K562 (cell line): ENCODE results near the gene BAIAP3. TPM values are rescaled to one million over a fixed set of nuclear protein-coding genes. Genes with fewer than 3 reads are reported as not detected.
A peak's percentile ranks its signal among the peaks of the same experiment; 100 is the strongest.

Experiments
- ARID4B ChIP-seq: sonication (generic); formaldehyde crosslinking; IDR thresholded peaks from 2 replicates; pipeline ENCODE4 v1.8.0; 2022; ENCODE audit warnings: mild to moderate bottlenecking, missing genetic modification reagents
- CREB1 ChIP-seq, 2 experiments: sonication (generic) in 1 of 2; formaldehyde crosslinking in 1 of 2; IDR thresholded peaks; 2 replicates each; pipeline versions ENCODE4 v1.6.1 to v1.8.0; 2012 to 2022; ENCODE audit warnings: inconsistent platforms in 1 of 2, mild to moderate bottlenecking in 1 of 2, missing genetic modification reagents in 1 of 2, moderate library complexity in 1 of 2
- ELK3 ChIP-seq: fragments of 450-650 bp; formaldehyde crosslinking; IDR thresholded peaks from 2 replicates; pipeline ENCODE4 v1.4.0; 2020; ENCODE audit warnings: mild to moderate bottlenecking
- GTF3C2 ChIP-seq: IDR thresholded peaks from 3 replicates; pipeline ENCODE4 v1.6.1; 2011; ENCODE audit warnings: borderline replicate concordance, mild to moderate bottlenecking, moderate library complexity; ENCODE audit not compliant: insufficient read length; ENCODE audit errors: extremely low read depth
- IFI16 ChIP-seq: fragments of 250-450 bp; sonication (Bioruptor Pico); IDR thresholded peaks from 2 replicates; pipeline ENCODE4 v2.1.2; 2022; ENCODE audit warnings: mild to moderate bottlenecking, inconsistent platforms
- JUND ChIP-seq, 2 experiments: IDR thresholded peaks; 2 replicates in 1 of 2; 3 replicates in 1 of 2; pipeline ENCODE4 v1.6.1; 2011; ENCODE audit warnings: borderline replicate concordance in 2 of 2, low read depth in 2 of 2, low read length in 2 of 2, improper control_type of control experiment in 1 of 2, missing biosample characterization in 1 of 2, missing genetic modification characterization in 1 of 2, missing genetic modification reagents in 1 of 2
- KDM5B ChIP-seq: fragments of 200-600 bp; sonication (generic); IDR thresholded peaks from 2 replicates; pipeline ENCODE4 v1.6.1; 2012; ENCODE audit warnings: low read depth, mild to moderate bottlenecking, moderate library complexity, low read length, control low read depth, inconsistent platforms; ENCODE audit not compliant: insufficient replicate concordance
- MYBL2 ChIP-seq, 2 experiments: fragments of 450-650 bp in 1 of 2; sonication (generic) in 1 of 2; formaldehyde crosslinking in 1 of 2; IDR thresholded peaks; 2 replicates each; pipeline versions ENCODE4 v1.6.1 to v1.8.1; 2017 to 2022; ENCODE audit warnings: borderline replicate concordance in 1 of 2, inconsistent platforms in 1 of 2, low read depth in 1 of 2, mild to moderate bottlenecking in 1 of 2, missing genetic modification reagents in 1 of 2, moderate library complexity in 1 of 2
- RUNX1 ChIP-seq: sonication (generic); IDR thresholded peaks from 2 replicates; pipeline ENCODE4 v1.6.1; 2016; ENCODE audit warnings: antibody characterized with exemption, low read depth
- TRIM28 ChIP-seq: fragments of 450-650 bp; IDR thresholded peaks from 2 replicates; pipeline ENCODE4 v1.6.1; 2017
- ZNF311 ChIP-seq: fragments of 250-450 bp; sonication (Bioruptor Pico); IDR thresholded peaks from 2 replicates; pipeline ENCODE4 v1.4.0; 2020; ENCODE audit warnings: mild to moderate bottlenecking, moderate library complexity
- ZNF707 ChIP-seq: fragments of 250-450 bp; sonication (Bioruptor Pico); conservative IDR thresholded peaks from 2 replicates; pipeline ENCODE4 v1.8.0; 2022; ENCODE audit warnings: inconsistent platforms, mild to moderate bottlenecking, moderate library complexity
- ZNF785 ChIP-seq: fragments of 250-450 bp; sonication (Bioruptor Pico); IDR thresholded peaks from 2 replicates; pipeline ENCODE4 v1.4.0; 2020; ENCODE audit warnings: mild to moderate bottlenecking
- polyA plus RNA-seq, 8 experiments: library from polyadenylated mRNA; depleted of rRNA in 4 of 8; stranded (reverse) in 5 of 8; unstranded in 3 of 8; fragments of >200 nt; fragmentation: Nextera tagmentation in 2 of 8; fragmentation: Illumina TruSeq in 1 of 8; extraction: Ambion mirVana in 2 of 8; extraction: Trizol in 1 of 8; gene quantifications; 2 replicates each; pipeline versions ENCODE4 v1.2.1 to v1.2.3, GENCODE V29; 2011 to 2014; ENCODE audit warnings: inconsistent platforms in 1 of 8, missing spikeins in 1 of 8
- total RNA-seq, 7 experiments: library from RNA; depleted of rRNA in 6 of 7; stranded (reverse); fragments of >200 nt in 6 of 7; fragmentation: Illumina TruSeq in 2 of 7; extraction: Trizol in 2 of 7; gene quantifications; 2 replicates each; pipeline versions ENCODE4 v1.2.1 to v1.2.3, GENCODE V29; 2011 to 2021; ENCODE audit warnings: low replicate concordance in 1 of 7

Gene BAIAP3
- total and polyA plus RNA-seq, 9 of the 15 experiments (the other 6 are each of a cell fraction or from before 2014, with no cell fraction given): 0.03 to 4.5 (median 0.57) TPM; not detected in 1

- no peak for TF ChIP-seq ARID4B (CRISPR knock-in tag)
- TF ChIP-seq GTF3C2: no peak
- no peak for TF ChIP-seq ZNF785 (CRISPR knock-in tag)
- no peak for TF ChIP-seq IFI16 (CRISPR knock-in tag)
- no peak for TF ChIP-seq ELK3
- no peak for TF ChIP-seq ZNF311 (CRISPR knock-in tag)
- TF ChIP-seq MYBL2 (IDR thresholded peaks at IDR 0.05; ENCODE audit: low read depth): no peak
- no peak for TF ChIP-seq MYBL2 (CRISPR knock-in tag; IDR thresholded peaks at IDR 0.05; ENCODE audit: borderline replicate concordance)
- TF ChIP-seq KDM5B: no peak
- TF ChIP-seq JUND (IDR thresholded peaks at IDR 0.05; ENCODE audit: borderline replicate concordance, low read depth, low read length): peak; percentile 16; the same call in 1 of the 2 replicates
- TF ChIP-seq JUND (tag; IDR thresholded peaks at IDR 0.05; ENCODE audit: borderline replicate concordance, low read depth, low read length): no peak
- TF ChIP-seq ZNF707: no peak
- no peak for TF ChIP-seq TRIM28
- TF ChIP-seq CREB1 (IDR thresholded peaks at IDR 0.05): no peak
- TF ChIP-seq CREB1 (CRISPR knock-in tag; IDR thresholded peaks at IDR 0.05): peak; percentile 59; the same call in 1 of the 2 replicates
- TF ChIP-seq RUNX1: no peak
Measured at GRCh38 chr16:1299012-1299867, 34.2 kb upstream of the BAIAP3 start (continued).
